Measurements from ENCODE around the gene PCDHA6. TPM values are rescaled to one million over a fixed set of nuclear protein-coding genes. Genes with fewer than 3 reads are reported as not detected.
"Not testable (repeated sequence)": the region's sequence is repeated elsewhere in the genome, so short reads cannot be mapped to it uniquely, and the experiment has no call there.

PCDHA6 gene
- polyA plus RNA-seq, 3 donors: 0.10 to 0.49 TPM; not detected in 1

- no peak overlapping the region for H3K27ac ChIP-seq (ENCODE audit: low read depth, low read length)
- WGBS, 3 donors: 63 to 68% (median 66%) methylated on average over 42 to 43 of the region's 43 CpGs
Measured at GRCh38 chr5:140808889-140809291, 18.9 kb upstream of the PCDHA6 start.

DNA sequence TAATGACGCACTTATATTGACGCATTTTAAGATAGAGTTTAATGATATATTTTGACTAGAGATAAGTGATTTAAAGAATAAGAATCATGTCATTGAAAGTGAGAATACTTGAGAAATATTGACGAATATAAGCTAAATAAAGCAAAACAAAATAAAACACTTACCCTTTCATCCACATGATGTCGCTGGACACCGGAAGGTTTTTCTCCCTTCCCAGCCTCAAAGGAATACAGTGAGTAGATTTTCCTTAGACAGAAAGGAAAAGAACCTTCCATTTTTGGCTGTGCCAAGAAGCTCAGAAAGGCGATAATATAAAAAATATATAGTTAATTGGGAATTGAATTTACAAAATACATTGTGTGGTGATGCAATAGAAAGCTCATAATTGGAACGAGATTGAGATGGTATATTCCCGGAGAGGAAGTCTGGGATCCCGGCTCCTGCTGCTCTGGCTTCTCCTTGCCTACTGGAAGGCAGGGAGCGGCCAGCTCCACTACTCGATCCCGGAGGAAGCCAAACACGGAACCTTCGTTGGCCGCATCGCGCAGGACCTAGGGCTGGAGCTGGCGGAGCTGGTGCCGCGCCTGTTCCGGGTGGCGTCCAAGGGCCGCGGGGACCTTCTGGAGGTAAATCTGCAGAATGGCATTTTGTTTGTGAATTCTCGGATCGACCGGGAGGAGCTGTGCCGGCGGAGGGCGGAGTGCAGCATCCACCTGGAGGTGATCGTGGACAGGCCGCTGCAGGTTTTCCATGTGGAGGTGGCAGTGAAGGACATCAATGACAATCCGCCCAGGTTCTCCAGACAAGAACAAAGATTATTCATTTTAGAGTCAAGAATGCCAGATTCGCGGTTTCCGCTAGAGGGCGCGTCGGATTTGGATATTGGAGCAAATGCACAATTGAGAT, 6.1 kb upstream of the PCDHA6 start, which contains the start of gene PCDHA5:
Gene PCDHA5, plus strand, starts transcription at position 239 of the 906 bp plus-strand sequence.
- 24 to 26% (median 26%) methylated on average over 39 of the region's 39 CpGs for WGBS, 3 donors
- H3K27ac ChIP-seq (ENCODE audit: low read depth, low read length): no peak within 1 kb of the TSS

DNA sequence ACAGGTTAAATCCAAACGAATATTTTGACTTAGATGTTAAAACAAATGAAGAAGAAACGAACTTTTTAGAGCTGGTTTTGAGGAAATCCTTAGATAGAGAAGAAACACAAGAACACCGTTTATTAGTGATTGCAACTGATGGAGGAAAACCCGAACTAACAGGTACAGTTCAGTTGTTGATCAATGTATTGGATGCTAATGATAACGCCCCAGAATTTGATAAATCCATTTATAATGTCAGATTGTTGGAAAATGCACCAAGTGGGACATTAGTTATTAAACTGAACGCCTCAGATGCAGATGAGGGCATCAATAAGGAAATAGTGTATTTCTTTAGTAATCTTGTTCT, 5.5 kb upstream of the PCDHA6 start:
- WGBS, 3 donors: 23 to 29% (median 26%) methylated on average over 6 of the region's 6 CpGs
- no peak overlapping the region for H3K27ac ChIP-seq (ENCODE audit: low read depth, low read length)

GRCh38 chr5:140822969-140823368, 4.8 kb upstream of the PCDHA6 start:
- not testable (repeated sequence) for H3K27ac ChIP-seq (ENCODE audit: low read depth, low read length)
- 48 to 53% (median 48%) methylated on average over 40 to 48 of the region's 48 CpGs for WGBS, 3 donors

DNA sequence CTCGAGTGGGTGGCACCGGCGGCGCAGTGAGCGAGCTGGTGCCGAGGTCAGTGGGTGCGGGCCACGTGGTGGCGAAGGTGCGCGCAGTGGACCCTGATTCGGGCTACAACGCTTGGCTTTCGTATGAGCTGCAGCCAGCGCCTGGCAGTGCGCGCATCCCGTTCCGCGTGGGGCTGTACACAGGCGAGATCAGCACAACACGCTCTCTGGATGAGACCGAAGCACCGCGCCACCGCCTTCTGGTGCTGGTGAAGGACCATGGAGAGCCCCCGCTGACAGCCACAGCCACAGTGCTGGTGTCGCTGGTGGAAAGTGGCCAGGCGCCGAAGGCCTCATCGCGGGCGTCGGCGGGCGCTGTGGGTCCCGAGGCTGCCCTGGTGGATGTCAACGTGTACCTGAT, 4.3 kb upstream of the PCDHA6 start:
- 49 to 54% (median 53%) methylated on average over 38 of the region's 38 CpGs for WGBS, 3 donors

GRCh38 chr5:140828362-140828737, 590 bp downstream of the PCDHA6 start:
- H3K27ac ChIP-seq (ENCODE audit: low read depth, low read length): no peak overlapping the region
- WGBS, 3 donors: 15 to 20% (median 15%) methylated on average over 18 of the region's 18 CpGs

More for the DNA sequence above, 4.3 kb upstream of the PCDHA6 start:
- H3K27ac ChIP-seq (ENCODE audit: low read depth, low read length): no peak overlapping the region

DNA sequence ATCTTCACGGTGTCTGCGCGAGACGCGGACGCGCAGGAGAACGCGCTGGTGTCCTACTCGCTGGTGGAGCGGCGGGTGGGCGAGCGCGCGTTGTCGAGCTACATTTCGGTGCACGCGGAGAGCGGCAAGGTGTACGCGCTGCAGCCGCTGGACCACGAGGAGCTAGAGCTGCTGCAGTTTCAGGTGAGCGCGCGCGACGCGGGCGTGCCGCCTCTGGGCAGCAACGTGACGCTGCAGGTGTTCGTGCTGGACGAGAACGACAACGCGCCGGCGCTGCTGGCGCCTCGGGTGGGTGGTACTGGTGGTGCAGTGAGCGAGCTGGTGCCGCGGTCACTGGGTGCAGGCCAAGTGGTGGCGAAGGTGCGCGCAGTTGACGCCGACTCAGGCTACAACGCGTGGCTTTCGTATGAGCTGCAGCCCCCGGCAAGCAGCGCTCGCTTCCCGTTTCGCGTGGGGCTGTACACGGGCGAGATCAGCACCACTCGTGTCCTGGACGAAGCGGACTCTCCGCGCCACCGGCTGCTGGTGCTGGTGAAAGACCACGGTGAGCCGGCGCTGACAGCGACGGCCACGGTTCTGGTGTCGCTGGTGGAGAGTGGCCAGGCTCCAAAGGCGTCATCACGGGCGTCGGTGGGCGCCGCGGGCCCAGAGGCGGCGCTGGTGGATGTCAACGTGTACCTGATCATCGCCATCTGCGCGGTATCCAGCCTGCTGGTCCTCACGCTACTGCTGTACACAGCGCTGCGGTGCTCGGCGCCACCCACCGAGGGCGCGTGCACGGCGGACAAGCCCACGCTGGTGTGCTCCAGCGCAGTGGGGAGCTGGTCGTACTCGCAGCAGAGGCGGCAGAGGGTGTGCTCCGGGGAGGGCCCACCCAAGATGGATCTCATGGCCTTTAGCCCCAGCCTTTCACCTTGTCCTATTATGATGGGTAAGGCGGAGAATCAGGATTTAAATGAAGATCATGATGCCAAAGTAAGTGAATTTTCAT, 2.0 kb downstream of the PCDHA6 start:
- 37 to 44% (median 40%) methylated on average over 104 to 106 of the region's 106 CpGs for WGBS, 3 donors
- H3K27ac ChIP-seq (ENCODE audit: low read depth, low read length): not testable (repeated sequence)

- 8 to 11% (median 9%) methylated on average over 8 of the region's 8 CpGs for WGBS, 3 donors
- no peak within 1 kb of the TSS for H3K27ac ChIP-seq (ENCODE audit: low read depth, low read length)
Measured at GRCh38 chr5:140833993-140834392, 6.2 kb downstream of the PCDHA6 start, which contains the start of gene PCDHA7. Gene PCDHA7 (plus strand): TSS chr5:140834269. CDS start chr5:140834384, 115 bp downstream.

- H3K27ac ChIP-seq (ENCODE audit: low read depth, low read length): not testable (repeated sequence)
- 18 to 20% (median 18%) methylated on average over 23 to 26 of the region's 38 CpGs for WGBS, 3 donors
Measured at GRCh38 chr5:140834439-140835008, 6.8 kb downstream of the PCDHA6 start.

DNA sequence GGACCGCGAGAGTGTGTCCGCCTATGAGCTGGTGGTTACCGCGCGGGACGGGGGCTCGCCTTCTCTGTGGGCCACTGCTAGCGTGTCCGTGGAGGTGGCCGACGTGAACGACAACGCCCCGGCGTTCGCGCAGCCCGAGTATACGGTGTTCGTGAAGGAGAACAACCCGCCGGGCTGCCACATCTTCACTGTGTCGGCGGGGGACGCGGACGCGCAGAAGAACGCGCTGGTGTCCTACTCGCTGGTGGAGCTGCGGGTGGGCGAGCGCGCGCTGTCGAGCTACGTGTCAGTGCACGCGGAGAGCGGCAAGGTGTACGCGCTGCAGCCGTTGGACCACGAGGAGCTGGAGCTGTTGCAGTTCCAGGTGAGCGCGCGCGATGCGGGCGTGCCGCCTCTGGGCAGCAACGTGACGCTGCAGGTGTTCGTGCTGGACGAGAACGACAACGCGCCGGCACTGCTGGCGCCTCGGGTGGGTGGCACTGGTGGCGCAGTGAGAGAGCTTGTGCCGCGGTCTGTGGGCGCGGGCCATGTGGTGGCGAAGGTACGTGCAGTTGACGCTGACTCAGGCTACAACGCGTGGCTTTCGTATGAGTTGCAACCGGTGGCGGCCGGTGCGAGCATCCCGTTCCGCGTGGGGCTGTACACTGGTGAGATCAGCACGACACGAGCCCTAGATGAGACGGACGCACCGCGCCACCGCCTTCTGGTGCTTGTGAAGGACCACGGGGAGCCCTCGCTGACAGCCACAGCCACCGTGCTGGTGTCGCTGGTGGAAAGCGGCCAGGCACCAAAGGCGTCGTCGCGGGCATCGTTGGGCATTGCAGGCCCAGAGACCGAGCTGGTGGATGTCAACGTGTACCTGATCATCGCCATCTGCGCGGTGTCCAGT, 8.1 kb downstream of the PCDHA6 start:
- H3K27ac ChIP-seq (ENCODE audit: low read depth, low read length): no peak overlapping the region
- WGBS, 3 donors: 35 to 41% (median 41%) methylated on average over 94 to 103 of the region's 103 CpGs

GRCh38 chr5:140840978-140841962, 13.5 kb downstream of the PCDHA6 start, which contains the start of gene PCDHA8:
Gene PCDHA8 (plus strand): TSS chr5:140841187. CDS start chr5:140841322, 135 bp downstream.
- H3K27ac ChIP-seq (ENCODE audit: low read depth, low read length): no peak within 1 kb of the TSS
- 15 to 22% (median 21%) methylated on average over 42 to 47 of the region's 47 CpGs for WGBS, 3 donors

DNA sequence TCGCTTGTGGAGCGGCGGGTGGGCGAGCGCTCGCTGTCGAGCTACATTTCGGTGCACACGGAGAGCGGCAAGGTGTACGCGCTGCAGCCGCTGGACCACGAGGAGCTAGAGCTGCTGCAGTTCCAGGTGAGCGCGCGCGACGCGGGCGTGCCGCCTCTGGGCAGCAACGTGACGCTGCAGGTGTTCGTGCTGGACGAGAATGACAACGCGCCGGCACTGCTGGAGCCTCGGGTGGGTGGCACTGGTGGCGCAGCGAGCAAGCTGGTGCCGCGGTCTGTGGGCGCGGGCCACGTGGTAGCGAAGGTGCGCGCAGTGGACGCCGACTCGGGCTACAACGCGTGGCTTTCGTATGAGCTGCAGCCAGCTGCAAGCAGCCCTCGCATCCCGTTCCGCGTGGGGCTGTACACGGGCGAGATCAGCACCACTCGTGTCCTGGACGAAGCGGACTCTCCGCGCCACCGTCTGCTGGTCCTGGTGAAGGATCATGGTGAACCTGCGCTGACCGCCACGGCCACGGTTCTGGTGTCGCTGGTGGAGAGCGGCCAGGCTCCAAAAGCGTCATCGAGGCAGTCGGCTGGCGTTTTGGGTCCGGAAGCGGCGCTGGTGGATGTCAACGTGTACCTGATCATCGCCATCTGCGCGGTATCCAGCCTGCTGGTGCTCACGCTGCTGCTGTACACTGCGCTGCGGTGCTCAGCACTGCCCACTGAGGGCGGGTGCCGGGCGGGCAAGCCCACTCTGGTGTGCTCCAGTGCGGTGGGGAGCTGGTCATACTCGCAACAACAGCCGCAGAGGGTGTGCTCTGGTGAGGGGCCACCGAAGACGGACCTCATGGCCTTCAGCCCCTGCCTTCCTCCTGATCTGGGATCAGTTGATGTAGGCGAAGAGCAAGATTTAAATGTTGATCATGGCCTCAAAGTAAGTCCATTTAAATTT, 15.3 kb downstream of the PCDHA6 start:
- WGBS, 3 donors: 42 to 43% methylated on average over 50 to 87 of the region's 87 CpGs; no CpG with 5 or more reads in 1 of the 3 donors

DNA sequence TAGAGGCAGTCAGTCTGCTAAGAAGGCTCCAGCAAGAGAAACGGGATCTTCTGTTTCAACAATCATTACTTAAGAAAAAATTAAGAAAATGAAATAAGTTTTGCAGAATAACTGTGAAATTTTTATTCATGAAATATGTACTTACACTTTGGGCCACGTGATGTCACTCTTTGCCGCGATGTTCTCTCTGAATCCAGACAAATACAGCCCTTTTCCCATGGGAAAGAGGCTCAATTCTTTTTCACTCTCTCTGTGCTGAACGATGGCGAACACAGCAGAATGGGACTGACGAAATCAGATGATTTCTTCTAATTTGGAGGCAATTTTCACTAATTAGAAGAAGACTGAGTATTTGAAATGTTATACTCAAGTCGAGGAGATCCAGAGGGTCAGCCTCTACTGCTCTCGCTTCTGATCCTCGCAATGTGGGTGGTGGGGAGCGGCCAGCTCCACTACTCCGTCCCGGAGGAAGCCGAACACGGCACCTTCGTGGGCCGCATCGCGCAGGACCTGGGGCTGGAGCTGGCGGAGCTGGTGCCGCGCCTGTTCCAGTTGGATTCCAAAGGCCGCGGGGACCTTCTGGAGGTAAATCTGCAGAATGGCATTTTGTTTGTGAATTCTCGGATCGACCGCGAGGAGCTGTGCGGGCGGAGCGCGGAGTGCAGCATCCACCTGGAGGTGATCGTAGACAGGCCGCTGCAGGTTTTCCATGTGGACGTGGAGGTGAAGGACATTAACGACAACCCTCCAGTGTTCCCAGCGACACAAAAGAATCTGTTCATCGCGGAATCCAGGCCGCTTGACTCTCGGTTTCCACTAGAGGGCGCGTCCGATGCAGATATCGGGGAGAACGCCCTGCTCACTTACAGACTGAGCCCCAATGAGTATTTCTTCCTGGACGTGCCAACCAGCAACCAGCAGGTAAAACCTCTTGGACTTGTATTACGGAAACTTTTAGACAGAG, 20.7 kb downstream of the PCDHA6 start, which contains the start of gene PCDHA9:
Gene PCDHA9, plus strand, starts transcription at position 244 of the 964 bp plus-strand sequence. Its CDS starts 114 bp downstream, at position 358.
- WGBS, 3 donors: 16 to 22% methylated on average over 22 to 46 of the region's 48 CpGs; no CpG with 5 or more reads in 1 of the 3 donors
- H3K27ac ChIP-seq (ENCODE audit: low read depth, low read length): not testable (repeated sequence)

More for the DNA sequence above, 15.3 kb downstream of the PCDHA6 start:
- no peak overlapping the region for H3K27ac ChIP-seq (ENCODE audit: low read depth, low read length)

All from adipose tissue (tissue), 3 donors.